D721Med (cell line): Measurements from ENCODE around the gene ARMC6.

ENCODE experiments used
- DNase-seq: peaks from one replicate; pipeline ENCODE4 v3.0.0; 2011; ENCODE audit warnings: low spot score; ENCODE audit not compliant: insufficient read length
- FAIRE-seq: peaks from 2 replicates; lab custom pipeline; 2011; peaks lifted over from hg19 to GRCh38; lab: Jason Lieb, UNC
- CTCF ChIP-seq: IDR thresholded peaks from 2 replicates; pipeline ENCODE4 v1.5.1; 2012; ENCODE audit warnings: mild to moderate bottlenecking, control low read depth; ENCODE audit not compliant: insufficient read depth; ENCODE audit errors: missing control alignments

The ARMC6 gene

GRCh38 chr19:19083413-19084178, 50.2 kb downstream of the ARMC6 start:
- DNase-seq (no peak), FAIRE-seq (no peak)
- no peak for TF ChIP-seq CTCF

GRCh38 chr19:19087676-19088075, 54.3 kb downstream of the ARMC6 start:
- TF ChIP-seq CTCF, result no peak
- DNase-seq (no peak), FAIRE-seq (no peak)

- DNase-seq (no peak), FAIRE-seq (no peak)
- TF ChIP-seq CTCF, result no peak
Measured at GRCh38 chr19:19094513-19094912, 61.1 kb downstream of the ARMC6 start.

- DNase-seq (no peak), FAIRE-seq (no peak)
- TF ChIP-seq CTCF, result no peak
Measured at GRCh38 chr19:19095691-19096090, 62.3 kb downstream of the ARMC6 start.

- DNase-seq (no peak), FAIRE-seq (no peak)
- no peak for TF ChIP-seq CTCF
Measured at GRCh38 chr19:19096641-19097627, 63.5 kb downstream of the ARMC6 start.

- DNase-seq (no peak), FAIRE-seq (no peak)
Measured at GRCh38 chr19:19098084-19098702, 64.8 kb downstream of the ARMC6 start.

More at GRCh38 chr19:19098084-19098702, 64.8 kb downstream of the ARMC6 start:
- no peak for TF ChIP-seq CTCF
